HG03108 (cell line): ENCODE results near the gene SLC29A4.
"Not testable (repeated sequence)": the region's sequence is repeated elsewhere in the genome, so short reads cannot be mapped to it uniquely, and the experiment has no call there.

Experiments used
- ATAC-seq: cut with Tn5 transposase; IDR thresholded peaks from one replicate; pipeline ENCODE4 v1.9.1; 2021; ENCODE audit warnings: moderate library complexity; ENCODE audit not compliant: unreplicated experiment

SLC29A4 gene

GRCh38 chr7:5273831-5274405, 8.8 kb upstream of the SLC29A4 start:
- not testable (repeated sequence) for ATAC-seq

- no peak for ATAC-seq
Measured at GRCh38 chr7:5274441-5274840, 8.3 kb upstream of the SLC29A4 start.

- not testable (repeated sequence) for ATAC-seq
Measured at GRCh38 chr7:5274985-5275431, 7.7 kb upstream of the SLC29A4 start.

DNA sequence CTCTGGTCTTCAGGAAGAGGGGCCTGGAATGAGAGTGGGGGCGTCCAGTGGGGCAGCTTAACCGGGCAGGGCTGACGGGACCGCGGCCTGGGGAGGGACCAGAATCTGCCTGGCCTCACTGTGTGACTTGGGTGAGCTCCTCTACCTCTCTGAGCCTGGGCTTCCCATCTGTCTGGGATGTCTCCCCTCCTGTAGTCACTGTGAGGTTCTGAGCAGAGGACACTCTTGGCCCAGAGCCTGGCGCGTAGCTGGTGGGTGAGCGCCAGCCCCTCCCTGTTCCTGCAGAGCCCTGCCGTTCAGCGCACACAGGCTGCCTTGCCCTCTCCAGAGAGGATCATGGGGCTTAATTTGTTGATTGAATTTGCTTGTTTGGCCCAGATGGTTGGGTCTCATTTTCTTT, 7.2 kb upstream of the SLC29A4 start:
- not testable (repeated sequence) for ATAC-seq

- ATAC-seq = not testable (repeated sequence)
Measured at GRCh38 chr7:5276123-5276522, 6.6 kb upstream of the SLC29A4 start.

DNA sequence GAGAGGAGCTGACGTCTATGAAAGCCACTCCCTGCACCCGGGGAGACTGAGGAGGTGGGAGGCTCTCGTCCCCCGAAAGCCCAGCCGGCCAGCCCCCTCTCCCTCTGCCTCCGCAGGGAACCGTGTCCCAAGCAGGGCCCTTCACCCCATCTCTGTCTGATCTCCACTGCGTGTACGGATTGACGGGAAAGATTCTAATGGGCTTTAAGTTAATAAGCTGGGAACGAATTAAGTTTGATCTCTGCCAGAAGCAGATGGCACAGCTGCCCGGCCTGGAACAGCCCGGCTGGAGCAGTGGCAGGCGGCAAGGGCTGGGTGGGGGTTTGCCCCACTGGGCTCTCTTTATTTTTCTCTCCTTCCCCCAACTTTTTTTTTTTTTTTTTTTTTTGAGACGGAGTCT, 6.1 kb upstream of the SLC29A4 start:
- no peak for ATAC-seq

- no peak for ATAC-seq
Measured at GRCh38 chr7:5278766-5279165, 4.0 kb upstream of the SLC29A4 start.

DNA sequence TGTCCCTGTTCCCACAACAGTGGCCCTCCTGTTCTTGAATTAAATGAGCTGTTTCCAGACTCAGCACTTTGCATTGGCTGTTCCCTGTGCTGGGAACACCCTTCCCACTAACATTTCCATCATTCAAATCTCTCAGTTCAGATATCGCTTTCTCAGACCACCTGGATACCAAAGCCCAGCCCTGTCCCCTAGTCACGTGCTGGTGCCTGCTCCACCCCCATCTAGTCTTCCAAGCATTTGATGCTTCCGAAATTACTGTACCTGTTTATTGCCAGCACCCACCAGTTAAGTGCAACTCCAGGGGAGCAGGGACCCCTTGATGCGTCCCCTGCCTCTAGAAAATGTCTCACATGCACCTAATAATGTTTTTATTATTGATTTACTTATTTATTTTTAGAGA, 3.0 kb upstream of the SLC29A4 start:
- no peak for ATAC-seq

GRCh38 chr7:5281598-5282500, 894 bp upstream of the SLC29A4 start:
- not testable (repeated sequence) for ATAC-seq

GRCh38 chr7:5283421-5284303, 919 bp downstream of the SLC29A4 start:
- no peak for ATAC-seq

DNA sequence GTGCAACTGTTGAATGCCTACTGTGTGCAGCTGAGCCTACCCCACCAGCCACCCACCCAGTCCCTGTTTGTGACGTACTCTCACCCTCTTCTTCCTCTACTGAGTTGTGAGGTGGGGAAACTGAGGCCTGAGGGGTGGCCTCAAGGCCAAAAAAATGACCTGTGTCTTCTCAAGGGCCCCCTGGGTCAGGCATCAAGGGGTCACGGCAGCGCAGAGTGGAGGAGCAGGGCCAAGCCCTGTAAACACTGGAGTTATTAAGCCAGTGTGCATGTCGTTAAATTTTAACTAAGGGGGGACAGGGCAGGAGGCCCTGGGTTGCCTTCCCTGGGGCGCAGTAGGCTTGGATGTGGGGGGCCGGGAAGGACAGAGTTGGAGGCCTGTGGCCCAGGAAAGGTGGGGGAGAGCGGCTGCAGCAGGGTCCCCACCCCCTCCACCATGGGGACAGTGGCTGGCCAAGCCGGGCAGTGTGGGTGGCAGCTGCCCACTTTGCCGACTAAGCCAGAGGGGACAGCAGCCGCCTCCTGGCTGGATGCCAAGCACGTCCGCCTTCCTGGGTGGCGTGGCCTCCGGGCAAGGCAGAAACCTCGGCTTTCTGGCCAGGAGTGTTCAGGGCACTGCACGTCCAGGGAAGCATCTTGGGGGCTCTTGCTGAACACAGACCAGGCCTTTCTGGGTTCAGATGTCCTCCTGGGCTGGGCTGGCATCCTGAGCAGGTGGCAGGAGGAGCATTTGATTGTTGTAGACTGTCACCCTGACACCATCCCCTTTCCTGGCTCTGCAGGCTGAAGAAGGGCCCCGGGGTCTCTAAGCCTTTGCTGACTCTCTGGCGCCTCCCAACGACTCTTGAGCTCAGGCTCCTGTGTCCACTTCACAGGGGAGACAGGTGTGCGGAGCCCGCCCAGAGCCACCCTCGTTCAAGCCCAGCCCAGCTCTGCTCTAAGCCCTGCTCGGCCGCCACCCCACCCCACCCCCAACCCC, 1.9 kb downstream of the SLC29A4 start:
- no peak for ATAC-seq

- no peak for ATAC-seq
Measured at GRCh38 chr7:5286933-5287332, 4.2 kb downstream of the SLC29A4 start.

DNA sequence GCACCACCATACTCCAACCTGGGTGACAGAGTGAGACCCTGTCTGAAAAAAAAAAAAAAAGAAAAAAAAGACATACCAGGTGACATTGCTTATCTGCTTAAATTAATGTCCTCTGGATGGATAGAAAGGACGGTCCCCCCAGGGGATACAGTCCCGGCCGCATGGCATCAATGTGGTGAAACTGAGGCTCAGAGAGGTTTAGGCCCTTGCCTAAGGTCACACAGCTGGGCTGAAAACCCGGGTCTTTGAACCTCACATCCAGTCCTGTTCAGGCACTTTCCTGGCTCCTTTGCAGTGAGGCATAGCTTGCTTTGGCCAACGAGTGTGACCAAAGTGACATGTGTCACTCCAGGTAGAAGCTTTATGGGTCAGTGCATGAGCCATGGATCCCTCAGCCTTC, 4.6 kb downstream of the SLC29A4 start:
- ATAC-seq = not testable (repeated sequence)

DNA sequence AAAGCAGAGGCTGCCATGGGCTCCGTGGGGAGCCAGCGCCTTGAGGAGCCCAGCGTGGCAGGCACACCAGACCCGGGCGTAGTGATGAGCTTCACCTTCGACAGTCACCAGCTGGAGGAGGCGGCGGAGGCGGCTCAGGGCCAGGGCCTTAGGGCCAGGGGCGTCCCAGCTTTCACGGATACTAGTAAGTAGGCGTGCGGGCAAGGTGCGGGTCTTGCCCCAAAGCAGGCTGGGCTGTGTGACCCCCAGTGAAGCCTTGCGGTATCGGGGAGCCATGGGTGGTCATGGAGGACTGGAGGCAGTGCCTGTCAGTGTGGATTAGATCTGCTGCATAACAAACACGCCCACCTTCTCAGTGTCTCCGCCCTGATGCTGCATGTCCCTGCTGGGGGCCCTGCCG, 5.1 kb downstream of the SLC29A4 start:
- ATAC-seq = no peak

- not testable (repeated sequence) for ATAC-seq
Measured at GRCh38 chr7:5288560-5288959, 5.8 kb downstream of the SLC29A4 start.

GRCh38 chr7:5289355-5289754, 6.6 kb downstream of the SLC29A4 start:
- no peak for ATAC-seq

GRCh38 chr7:5291301-5291700, 8.6 kb downstream of the SLC29A4 start:
- no peak for ATAC-seq

DNA sequence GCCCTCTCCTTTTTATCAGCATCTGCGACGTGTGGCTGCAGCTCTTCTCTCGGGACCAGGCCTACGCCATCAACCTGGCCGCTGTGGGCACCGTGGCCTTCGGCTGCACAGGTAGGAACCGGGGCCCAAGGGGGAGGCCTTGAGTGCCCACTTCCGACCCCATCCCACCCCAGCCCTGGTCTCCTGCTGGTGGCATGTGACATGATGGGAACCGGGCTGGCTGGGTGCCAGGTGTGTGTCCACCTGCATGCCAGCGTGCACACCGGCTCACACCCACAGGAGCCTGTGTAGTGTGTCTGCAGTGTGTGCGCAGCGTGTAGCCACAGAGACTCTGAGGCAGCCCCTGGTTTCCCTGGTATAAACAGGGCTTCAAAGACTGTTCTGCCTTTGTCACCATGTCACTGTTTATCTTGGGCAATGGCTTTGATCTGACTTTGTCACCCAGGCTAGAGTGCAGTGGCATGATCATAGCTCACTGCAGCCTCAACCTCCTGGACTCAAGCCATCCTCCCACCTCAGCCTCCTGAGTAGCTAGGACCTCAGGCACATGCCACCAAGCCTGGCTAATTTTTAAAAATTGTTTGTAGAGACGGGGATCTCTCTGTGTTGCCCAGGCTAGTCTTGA, 9.1 kb downstream of the SLC29A4 start:
- ATAC-seq = not testable (repeated sequence)

DNA sequence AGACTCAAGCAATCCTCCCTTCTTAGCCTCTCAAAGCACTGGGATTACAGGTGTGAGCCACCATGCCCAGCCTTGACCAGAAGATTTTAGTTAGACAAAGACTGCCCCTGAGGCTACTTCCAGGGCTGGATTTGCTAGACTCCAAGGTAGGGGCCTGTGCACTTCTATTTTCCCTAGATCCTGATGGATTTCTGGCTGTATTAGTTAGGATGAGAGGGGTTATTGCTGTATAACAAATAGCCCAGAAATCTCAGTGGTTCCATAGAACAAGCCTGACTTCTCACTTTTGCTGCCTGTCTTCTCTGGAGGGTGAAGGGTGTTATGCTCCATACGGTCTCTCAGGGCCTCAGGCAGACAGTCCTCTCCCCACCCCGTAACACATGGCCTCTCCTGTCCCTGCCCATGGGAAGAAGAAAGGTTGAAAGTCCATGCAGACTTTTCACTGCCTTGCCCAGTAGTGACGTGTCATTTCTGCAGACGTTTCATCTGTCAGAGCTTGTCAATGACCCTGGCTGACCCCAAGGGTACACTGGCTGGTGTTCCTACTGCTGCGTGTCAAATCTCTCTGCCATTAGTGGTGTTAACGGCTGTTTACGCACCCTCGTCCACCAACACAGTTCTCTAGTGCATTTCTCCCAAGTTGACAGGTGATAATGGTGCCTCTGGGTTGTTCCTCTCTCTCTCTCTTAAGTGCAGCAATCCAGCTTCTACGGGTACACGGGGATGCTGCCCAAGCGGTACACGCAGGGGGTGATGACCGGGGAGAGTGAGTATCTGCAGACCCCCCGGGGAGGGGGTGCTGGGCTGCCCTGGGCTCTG, 11.6 kb downstream of the SLC29A4 start:
- no peak for ATAC-seq
